MM.1S (cell line): ENCODE data around the gene IGF1R.

ENCODE experiments used
- EZH2 ChIP-seq: fragments of 300-600 bp; sonication (generic); optimal IDR thresholded peaks from 2 replicates; pipeline ENCODE3; 2017; ENCODE audit warnings: low read depth, mild to moderate bottlenecking, antibody characterized with exemption, low read length, mixed read lengths
- TF ChIP-seq, protein P1 (sequence below): fragments of 300-600 bp; sonication (generic); IDR thresholded peaks from 2 replicates; pipeline ENCODE4 v1.5.1; 2016; ENCODE audit warnings: antibody characterized with exemption, low read length, mixed read lengths

DNA sequence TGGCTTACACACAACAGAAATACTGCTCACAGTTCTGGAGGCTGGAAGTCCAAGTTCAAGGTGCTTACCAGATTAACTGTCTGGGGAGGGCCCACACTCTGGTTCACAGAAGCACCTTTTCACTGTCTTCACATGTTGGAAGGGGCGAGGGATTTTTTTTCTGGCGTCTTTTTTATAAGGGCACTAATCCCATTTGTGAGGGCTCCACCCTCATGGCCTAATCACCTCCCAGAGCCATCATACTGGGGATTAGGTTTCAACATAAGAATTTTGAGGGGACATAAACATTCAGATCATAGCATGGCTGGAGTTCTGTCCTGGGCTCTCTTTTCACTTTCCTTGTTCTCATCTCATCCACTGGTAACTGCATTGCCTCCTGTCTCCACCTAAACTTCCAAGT lies 63.5 kb downstream of the IGF1R start:
- TF ChIP-seq, protein P1, sequence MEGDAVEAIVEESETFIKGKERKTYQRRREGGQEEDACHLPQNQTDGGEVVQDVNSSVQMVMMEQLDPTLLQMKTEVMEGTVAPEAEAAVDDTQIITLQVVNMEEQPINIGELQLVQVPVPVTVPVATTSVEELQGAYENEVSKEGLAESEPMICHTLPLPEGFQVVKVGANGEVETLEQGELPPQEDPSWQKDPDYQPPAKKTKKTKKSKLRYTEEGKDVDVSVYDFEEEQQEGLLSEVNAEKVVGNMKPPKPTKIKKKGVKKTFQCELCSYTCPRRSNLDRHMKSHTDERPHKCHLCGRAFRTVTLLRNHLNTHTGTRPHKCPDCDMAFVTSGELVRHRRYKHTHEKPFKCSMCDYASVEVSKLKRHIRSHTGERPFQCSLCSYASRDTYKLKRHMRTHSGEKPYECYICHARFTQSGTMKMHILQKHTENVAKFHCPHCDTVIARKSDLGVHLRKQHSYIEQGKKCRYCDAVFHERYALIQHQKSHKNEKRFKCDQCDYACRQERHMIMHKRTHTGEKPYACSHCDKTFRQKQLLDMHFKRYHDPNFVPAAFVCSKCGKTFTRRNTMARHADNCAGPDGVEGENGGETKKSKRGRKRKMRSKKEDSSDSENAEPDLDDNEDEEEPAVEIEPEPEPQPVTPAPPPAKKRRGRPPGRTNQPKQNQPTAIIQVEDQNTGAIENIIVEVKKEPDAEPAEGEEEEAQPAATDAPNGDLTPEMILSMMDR, result no peak
- no peak for TF ChIP-seq EZH2
